ENCODE data around the gene PLCL2.
"Not testable (repeated sequence)": the region's sequence is repeated elsewhere in the genome, so short reads cannot be mapped to it uniquely, and the experiment has no call there.

The PLCL2 gene

DNA sequence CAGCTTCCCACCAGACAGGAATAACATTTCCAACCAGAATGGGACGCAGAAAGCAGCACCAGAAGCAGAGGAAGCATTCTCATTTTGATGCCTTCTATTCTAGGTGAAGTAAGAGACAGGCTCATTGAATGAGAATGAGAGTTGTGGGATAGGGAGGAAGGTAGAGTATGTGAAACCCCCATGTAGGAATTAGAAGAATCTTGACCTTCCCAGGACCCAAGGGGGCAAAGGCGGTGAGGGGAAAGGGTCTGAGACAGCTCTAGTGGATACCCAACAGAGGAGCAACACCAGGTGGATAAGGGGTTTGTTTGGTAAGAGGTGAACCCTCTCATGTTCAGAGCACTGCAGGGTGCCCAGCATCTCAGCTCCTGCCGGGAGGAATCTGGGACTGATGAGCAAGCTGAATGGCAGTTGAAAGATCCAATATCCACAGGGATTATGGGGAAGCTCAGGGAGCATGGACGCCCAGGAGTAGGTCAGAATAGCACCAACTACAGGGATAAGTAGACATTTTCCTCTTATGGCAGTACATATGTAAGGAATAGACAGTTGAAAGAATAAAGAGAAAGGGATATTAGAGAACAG is 77.0 kb downstream of the PLCL2 start:
- DNase-seq (ENCODE audit: low spot score): no peak

DNA sequence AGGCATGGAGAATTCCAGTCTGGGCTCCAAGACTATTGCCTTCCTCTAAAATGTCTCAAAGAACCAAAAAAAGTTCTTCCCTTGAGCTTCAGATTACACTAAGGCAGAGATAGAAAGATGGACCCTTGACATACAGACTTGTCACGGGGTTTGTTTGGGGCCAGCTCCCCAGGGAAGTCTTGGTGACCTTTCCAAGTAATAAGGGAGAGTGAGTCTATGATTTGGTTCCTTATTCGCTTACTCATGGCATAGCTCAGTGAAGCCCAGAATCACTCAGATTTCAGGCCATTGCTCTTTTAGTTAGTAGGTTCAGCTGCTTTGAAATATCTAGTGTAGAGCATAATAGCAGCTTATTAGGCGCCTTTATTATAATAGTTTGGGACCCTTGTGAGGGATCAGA is 90.3 kb downstream of the PLCL2 start:
- no peak for DNase-seq (ENCODE audit: low spot score)

DNA sequence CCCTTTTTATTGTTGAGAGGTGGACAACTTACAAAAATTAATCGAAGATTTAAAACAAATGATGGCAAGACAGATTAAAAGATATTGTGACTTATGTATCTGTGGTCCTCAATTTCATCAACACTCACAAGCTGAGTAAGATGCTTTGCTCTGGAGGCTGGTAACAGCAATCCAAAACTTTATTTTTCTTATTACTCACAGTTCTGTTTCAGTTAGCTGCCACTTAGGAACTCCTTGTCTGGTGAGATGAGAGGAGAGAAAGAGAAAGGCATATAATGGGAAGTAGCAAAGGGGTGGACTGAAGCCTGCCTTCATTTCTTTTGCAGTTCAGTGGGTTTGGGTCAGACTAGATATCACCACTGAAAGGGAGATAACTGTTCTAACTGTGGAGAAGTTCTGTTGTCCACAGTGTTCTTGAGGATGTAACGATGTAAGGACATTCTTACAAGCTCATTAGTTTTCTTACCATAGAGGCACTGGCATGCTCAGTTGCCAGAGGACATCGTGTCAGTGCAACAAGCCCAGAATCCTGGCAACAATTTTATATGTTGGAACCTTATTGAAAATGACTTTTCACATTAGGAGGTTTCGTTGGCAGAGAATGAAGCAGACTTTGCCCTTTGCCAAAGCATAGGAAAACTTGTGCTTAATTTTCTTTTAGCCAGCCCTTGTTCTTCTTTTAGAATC is 93.6 kb downstream of the PLCL2 start:
- DNase-seq (ENCODE audit: low spot score): no peak

DNA sequence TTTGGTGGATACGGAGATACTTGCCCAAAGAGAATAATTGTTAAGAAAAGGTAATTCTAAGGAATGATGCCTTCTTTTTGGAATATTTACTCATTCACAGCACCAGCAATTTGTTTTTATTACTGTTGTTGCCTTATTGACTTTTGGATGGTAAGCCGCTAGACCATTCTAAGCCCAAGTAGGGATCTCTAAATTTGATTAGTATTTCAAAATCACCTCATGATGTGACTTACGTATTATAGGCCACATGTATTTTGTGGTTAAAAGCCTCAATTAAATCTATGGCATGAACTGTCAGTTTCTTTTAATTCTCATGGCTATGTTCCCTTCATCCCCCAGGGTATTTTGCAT is 94.1 kb downstream of the PLCL2 start:
- no peak for DNase-seq (ENCODE audit: low spot score)

DNA sequence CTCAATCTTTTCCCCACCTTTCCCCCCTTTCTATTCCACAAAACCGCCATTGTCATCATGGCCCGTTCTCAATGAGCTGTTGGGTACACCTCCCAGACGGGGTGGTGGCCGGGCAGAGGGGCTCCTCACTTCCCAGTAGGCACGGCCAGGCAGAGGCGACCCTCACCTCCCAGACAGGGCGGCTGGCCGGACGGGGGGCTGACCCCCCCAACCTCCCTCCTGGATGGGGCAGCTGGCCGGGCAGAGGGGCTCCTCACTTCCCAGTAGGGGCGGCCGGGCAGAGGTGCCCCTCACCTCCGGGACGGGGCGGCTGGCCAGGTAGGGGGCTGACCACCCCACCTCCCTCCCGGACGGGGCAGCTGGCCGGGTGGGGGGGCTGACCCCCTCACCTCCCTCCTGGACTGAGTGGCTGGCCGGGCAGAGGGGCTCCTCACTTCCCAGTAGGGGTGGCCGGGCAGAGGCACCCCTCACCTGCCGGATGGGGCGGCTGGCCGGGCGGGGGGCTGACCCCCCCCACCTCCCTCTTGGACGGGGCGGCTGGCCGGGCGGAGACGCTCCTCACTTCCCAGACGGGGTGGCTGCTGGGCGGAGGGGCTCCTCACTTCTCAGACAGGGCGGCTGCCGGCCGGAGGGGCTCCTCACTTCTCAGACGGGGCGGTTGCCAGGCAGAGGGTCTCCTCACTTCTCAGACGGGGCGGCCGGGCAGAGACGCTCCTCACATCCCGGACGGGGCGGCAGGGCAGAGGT is 95.2 kb downstream of the PLCL2 start:
- DNase-seq (ENCODE audit: low spot score): not testable (repeated sequence)

DNA sequence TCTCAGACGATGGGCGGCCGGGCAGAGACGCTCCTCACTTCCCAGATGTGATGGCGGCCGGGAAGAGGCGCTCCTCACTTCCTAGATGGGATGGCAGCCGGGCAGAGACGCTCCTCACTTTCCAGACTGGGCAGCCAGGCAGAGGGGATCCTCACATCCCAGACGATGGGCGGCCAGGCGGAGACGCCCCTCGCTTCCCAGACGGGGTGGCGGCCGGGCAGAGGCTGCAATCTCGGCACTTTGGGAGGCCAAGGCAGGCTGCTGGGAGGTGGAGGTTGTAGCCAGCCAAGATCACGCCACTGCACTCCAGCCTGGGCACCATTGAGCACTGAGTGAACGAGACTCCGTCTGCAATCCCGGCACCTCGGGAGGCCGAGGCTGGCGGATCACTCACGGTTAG is 95.8 kb downstream of the PLCL2 start:
- not testable (repeated sequence) for DNase-seq (ENCODE audit: low spot score)

DNA sequence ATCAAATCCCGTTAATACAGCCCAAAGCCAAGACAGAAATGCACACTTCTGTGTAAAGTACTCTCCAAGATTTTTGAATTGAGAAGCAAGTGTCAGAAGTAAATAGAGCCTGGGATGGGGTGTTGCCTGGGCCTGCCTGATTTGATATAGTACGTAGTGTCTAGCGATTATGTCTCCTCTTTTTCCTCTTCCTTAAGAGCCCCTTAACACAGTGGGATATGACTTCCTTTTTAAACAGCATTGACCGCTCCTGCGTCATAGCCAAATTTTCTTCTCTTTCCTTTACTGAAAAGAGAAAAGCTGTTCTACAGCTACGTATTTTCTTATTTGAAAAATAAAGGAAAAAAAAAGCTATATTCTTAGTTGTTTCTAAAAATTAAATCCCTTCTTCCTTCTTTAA is 97.7 kb downstream of the PLCL2 start:
- no peak for DNase-seq (ENCODE audit: low spot score)

DNA sequence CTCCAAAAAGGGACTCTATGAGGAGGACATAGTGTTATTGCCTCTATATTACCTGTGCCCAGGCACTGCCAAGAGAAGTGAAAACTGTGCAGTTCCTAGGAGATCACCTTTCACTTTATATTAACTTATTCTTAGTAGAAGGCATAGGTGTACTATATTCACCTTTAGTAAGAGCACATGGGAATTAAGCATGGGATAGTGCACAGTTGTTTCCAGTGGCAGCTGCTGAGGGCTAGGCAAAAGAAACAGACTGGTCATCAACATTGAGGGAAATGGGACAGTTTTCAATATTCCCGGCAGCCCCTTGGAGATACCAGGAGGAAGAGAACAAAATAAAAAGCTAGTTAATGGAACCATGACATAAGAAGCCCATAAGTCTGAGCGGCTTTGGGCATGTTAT is 100.9 kb downstream of the PLCL2 start:
- DNase-seq (ENCODE audit: low spot score): no peak

DNA sequence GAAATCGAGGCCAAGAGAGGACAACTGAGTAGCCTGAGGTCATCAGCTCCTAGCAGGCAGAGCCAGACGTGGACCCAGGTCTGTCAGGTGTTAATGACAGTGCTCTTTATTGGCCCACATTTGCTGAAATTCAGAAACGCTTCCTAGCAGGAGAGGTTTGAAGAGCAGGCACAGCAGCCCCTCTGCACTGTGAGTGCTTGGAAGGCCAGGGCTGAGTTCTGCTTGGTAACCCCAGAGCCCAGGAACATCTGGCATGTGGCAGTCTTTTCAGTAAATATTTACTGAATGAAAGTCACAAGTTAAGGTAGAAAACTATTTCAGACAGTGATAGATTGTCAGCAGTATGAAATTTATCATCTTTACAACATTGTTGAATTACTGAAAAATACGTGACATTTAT is 102.4 kb downstream of the PLCL2 start:
- DNase-seq (ENCODE audit: low spot score): no peak

DNA sequence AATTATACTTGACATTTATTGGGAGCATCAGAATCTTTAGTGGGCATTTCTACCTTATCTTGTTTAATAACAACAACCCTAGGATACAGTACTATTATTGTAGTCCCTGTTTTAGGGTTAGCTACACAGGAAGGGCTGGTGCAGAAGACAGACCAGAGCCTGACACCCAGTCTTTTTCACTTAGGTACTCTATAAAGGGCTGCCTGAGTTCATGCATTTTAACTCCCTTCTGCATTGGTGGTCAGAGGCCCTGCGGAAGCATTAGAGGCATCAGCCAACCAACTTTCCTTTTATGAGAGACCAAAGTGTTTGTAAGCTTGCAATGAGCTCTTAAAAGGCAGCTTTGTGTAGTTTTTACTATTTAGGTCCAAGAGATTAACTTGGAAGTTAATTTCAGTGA is 105.4 kb downstream of the PLCL2 start:
- no peak for DNase-seq (ENCODE audit: low spot score)

DNA sequence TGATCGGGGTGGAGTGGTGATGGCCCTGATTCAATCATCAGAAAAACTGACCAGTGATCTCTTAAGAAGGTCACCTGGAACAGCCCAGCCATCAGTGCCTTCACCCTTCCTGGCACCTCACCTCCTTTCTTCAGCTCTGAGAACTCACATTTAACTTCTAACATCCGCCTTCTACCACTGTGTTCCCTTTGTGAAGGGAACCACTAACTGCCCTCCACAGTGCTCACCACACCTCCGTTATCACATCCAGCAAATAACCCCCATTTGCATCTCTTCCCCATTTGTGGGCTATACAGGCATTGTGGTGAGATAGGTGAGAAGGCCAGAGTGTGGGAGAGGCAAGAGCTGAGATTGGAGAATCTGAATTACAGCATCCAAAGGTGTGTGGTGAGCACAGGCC is 107.4 kb downstream of the PLCL2 start:
- no peak for DNase-seq (ENCODE audit: low spot score)

DNA sequence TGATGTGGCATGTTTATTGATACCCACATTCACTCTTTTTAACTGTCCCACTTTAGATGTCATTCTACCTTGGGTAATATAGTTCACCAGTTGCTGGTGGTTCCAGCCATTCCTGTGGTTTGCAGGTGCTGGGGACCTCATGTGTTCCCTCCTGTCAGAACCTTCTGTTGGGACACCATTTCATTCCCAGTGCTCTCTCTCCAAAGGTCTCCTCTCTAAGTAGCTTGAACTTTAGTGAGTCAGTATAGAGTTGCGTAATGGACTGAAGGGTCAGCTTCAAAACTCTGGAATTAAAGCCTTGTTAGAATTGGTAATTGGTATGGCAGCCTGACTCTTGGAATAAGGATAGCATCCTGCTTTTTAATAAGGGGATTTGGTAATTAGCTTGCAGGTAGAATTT is 108.5 kb downstream of the PLCL2 start:
- no peak for DNase-seq (ENCODE audit: low spot score)

DNA sequence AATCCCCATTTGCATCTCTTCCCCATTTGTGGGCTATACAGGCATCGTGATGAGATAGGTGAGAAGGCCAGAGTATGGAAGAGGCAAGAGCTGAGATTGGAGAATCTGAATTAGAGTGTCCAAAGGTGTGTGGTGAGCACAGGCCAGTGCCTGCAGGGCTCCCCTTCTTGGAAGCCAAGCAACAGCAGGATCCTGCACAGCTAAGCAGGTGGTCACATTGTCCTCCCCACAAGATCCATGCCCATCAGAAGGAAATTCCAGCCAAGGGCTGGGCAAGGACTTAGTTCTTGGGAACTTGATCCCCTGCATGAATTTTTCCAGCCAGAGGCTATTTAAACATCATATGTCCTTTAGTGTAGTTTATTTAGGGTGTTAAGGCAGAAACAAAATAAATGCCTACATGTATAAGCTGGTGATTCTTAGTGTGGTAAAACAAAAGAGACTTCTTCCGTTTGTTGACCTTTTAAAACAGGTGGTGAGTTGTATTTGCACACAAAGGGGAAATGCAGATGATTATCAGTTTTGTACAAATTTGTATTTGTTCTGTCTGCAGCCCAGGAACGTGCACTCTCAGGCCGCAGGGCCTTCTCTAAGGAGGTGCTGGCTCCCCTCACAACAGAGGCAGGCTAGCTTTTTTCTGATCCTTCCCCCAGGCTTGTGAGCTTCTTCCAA is 110.2 kb downstream of the PLCL2 start:
- peak; percentile 25 for DNase-seq (ENCODE audit: low spot score)

DNA sequence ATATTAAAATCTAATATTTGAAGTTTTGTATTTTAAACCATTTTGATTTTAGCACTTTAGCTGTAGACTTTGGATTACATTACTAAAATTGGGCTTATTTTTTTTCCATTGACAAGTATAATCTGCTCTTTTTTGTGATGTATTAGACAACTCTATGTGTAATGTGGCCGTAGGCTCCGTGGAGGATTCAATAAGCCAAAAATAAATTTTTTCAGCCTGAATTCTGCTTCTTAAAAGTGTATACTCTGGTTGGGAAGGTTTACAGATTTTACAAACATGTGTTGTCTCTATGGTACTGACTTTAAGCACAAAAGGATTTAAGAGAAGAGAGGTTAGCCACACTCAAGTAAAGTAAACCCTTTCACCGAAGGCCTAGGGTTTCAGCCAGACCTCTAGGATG is 110.8 kb downstream of the PLCL2 start:
- DNase-seq (ENCODE audit: low spot score): no peak

DNA sequence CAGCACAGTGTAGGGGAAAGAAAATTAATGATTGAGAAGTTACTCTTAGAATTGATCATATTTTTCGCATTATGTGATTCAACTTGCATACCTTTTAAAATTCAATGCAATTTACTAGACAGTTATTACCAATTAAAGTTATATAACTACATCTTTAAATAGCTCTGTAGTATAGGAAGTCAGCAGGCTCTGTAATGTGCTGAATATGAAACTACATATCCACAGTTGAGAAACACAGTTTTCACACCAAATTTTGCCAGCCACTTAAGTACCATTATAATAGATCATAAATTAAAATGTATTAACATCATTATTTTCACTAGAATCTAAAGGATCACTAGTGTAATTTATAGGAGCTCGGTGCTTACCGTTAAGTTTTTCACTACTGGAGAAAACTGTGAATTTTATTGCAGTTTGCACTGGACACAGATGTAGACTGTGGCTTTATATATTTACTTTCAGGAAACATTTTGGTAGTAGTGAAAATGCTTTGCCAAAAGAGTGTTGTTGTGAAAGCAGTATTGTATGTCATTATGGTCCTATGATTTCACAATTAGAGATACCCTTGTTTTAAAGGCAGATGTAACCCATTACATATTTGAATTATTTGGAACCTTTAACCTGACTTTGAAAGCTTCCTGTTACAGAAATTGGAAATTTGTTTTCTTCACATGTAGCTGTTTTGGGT is 113.6 kb downstream of the PLCL2 start:
- DNase-seq (ENCODE audit: low spot score): no peak

DNA sequence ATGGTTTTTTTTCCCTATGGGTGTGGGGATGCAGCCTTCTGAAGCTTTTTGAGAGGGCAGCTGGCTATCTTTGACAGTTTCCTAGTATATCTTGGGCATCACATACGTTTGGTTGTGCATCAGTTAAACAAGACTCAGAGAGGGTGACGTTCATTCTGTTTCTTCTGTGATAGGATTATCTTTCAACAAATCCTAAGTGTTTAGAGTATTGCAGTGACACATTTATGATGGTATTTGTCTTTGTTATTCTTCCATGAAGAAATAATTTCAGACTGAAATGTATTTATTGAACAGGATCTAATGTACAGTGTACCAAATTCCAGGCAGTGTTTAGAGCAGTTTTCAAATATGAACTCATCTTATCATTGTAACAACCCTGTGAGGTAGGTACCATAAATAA is 114.4 kb downstream of the PLCL2 start:
- no peak for DNase-seq (ENCODE audit: low spot score)

DNA sequence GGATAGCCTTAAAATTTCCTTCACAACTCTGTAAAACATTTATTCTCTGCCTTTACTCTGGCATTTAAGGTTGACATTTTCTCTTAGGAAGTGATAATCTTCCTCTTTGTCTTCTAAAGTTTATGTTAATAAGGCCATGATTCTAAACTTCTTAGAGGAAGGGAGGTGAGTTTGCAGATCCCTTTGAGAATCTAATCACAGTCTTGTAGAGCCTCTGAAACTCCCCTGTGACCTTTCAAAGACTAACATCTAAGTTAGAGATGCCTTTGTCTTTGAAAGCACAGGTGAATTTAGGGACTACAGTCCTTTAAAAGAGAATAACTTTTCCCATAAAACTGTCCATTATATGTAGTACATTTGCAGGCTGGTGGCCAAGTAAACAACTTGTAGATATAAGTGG is 115.1 kb downstream of the PLCL2 start:
- DNase-seq (ENCODE audit: low spot score): no peak

DNA sequence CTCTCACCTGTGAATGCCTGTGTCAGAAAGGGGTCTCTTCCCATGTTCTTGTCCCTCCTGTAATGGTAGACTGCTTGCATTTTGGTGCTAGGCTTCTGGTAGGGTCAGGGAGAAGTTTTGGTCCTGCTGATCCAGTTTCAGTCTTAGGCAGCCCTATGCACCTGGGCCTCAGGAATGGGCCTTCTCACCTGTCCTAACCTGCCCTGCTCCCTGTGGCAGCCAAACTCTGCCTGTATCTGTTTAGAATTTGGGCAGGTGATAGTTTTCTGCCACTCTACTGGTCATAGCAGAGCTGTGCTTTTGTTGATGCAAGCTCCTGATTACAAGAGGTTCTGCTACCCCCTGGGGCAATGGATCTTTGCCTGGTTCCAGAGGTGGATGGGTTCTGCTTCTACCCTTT is 118.7 kb downstream of the PLCL2 start:
- DNase-seq (ENCODE audit: low spot score): no peak

DNA sequence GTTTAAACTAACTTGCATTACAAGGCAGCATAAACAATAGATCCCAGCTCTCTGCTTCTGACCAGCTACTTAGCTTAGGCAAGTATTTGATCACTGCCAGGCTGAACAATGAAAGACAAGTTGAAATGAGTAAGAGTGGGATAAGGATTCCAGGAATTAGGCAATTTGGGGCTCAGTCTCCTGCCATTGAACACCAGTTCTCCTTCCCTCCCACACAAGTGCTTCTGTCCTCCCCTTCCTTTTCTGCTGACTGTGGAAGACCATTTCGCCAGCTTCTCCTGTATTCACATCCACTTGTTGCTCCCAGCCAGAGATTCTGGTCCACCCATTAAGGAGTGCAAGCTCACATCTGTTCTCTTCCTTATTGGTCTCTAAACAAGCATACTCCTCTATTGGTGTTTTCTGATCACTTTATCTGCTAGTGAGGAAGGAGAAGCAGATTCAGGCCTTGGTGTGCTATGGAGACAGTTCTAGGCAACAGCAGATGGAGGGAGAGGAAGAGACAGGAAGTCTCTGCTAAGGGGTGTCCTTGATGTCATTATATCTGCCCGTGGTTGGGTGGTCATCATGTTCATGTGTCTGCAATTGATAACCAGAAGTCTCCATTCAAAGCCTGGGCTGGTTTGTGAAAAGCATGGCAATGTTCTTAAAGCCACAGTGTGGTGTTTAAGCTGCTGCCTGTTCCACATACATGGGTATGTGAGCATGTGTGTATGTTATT is 121.5 kb downstream of the PLCL2 start:
- DNase-seq (ENCODE audit: low spot score): no peak

DNA sequence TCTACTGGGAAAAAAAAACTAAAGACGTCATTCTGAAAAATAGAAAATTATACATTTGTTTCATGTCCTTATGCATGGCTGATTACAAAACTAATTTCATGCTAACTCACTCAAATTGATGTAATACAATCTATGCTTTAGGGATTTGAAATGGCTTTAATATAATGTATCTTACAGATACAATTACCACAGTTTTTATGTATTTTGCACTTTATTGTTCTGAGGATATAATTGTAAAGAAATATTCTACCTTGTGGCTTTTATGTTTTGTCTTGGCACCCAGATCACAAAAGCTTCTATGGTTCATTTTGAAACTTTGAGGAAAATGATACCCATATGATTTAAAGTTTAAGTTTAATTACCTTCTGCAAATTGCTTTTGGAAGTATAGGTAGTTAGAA is 122.5 kb downstream of the PLCL2 start:
- no peak for DNase-seq (ENCODE audit: low spot score)

DNA sequence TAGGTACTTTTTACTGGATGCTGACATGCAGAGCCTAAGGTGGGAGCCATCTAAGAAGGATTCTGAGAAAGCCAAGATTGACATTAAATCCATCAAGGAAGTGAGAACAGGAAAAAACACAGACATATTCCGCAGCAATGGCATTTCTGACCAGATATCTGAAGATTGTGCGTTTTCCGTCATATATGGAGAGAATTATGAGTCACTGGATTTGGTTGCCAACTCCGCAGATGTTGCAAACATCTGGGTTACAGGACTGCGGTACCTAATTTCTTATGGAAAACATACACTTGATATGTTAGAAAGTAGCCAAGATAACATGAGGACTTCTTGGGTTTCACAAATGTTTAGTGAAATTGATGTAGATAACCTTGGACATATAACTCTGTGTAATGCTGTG is 125.1 kb downstream of the PLCL2 start:
- no peak for DNase-seq (ENCODE audit: low spot score)

All from HuH-7.5 (cell line).